Type B pancreatic cell (in vitro differentiated cells): ENCODE measurements around the gene IKZF4. TPM values are rescaled to one million over a fixed set of nuclear protein-coding genes. Genes with fewer than 3 reads are reported as not detected.

Experiments
- DNase-seq: peaks from one replicate; pipeline ENCODE4 v3.0.0; 2021; ENCODE audit warnings: mixed read lengths; ENCODE audit not compliant: unreplicated experiment; ENCODE audit errors: extremely low spot score
- H3K27ac Mint-ChIP-seq: 2 replicates; pipeline ENCODE4 v1.8.0; 2021; ENCODE audit warnings: mild to moderate bottlenecking, mixed read lengths
- H3K27me3 Mint-ChIP-seq: 2 replicates; pipeline ENCODE4 v1.8.0; 2021; ENCODE audit warnings: mixed read lengths
- H3K36me3 Mint-ChIP-seq: 2 replicates; pipeline ENCODE4 v1.8.0; 2021; ENCODE audit warnings: mixed read lengths
- H3K4me1 Mint-ChIP-seq: one replicate; pipeline ENCODE4 v1.8.0; 2021; ENCODE audit warnings: mixed read lengths; ENCODE audit not compliant: unreplicated experiment
- H3K4me3 Mint-ChIP-seq: 2 replicates; pipeline ENCODE4 v1.8.0; 2021; ENCODE audit warnings: mild to moderate bottlenecking, mixed read lengths
- H3K9me3 Mint-ChIP-seq: 2 replicates; pipeline ENCODE4 v1.8.0; 2021; ENCODE audit warnings: mixed read lengths
- CTCF ChIP-seq: fragments of 200-600 bp; sonication (generic); conservative IDR thresholded peaks from 2 replicates; pipeline ENCODE4 v1.5.0; 2021; ENCODE audit warnings: antibody characterized with exemption, mild to moderate bottlenecking
- total RNA-seq: library from RNA; stranded (reverse); gene quantifications from 2 replicates; pipeline ENCODE4 v1.2.1, GENCODE V29; 2021; ENCODE audit warnings: low replicate concordance

Gene IKZF4
- total RNA-seq, 1 donor from 2014 or later, result 21.0 TPM

GRCh38 chr12:56004211-56004610, 16.6 kb upstream of the IKZF4 start:
- TF ChIP-seq CTCF, result no peak
- Mint-ChIP-seq H3K27me3 (no peaks in the 10 kb centered on the region), H3K4me1 (peaks cover 30% of the 10 kb centered on the region), H3K4me3 (peak overlapping the region; percentile 66), H3K27ac (no peak overlapping the region), H3K9me3 (no peaks in the 10 kb centered on the region), H3K36me3 (peaks cover 29% of the 10 kb centered on the region)
- DNase-seq, result no peak

- peaks cover 15% of the 10 kb centered on the region for H3K36me3 Mint-ChIP-seq
- H3K27ac Mint-ChIP-seq, result peak overlapping the region; percentile 92
- peak; percentile 81 for DNase-seq
- peaks cover 39% of the 10 kb centered on the region for H3K4me1 Mint-ChIP-seq
- H3K4me3 Mint-ChIP-seq, result peak overlapping the region; percentile 93
- no peak for TF ChIP-seq CTCF
- no peaks in the 10 kb centered on the region for H3K9me3 Mint-ChIP-seq
- H3K27me3 Mint-ChIP-seq, result no peaks in the 10 kb centered on the region
These were observed 13.0 kb upstream of the IKZF4 start for GRCh38 chr12:56007564-56008559.

- TF ChIP-seq CTCF, result no peak
- peak overlapping the region; percentile 63 for H3K4me3 Mint-ChIP-seq
- peak overlapping the region; percentile 46 for H3K27ac Mint-ChIP-seq
- no peaks in the 10 kb centered on the region for H3K27me3 Mint-ChIP-seq
- no peak for DNase-seq
- H3K4me1 Mint-ChIP-seq, result peaks cover 51% of the 10 kb centered on the region
- H3K9me3 Mint-ChIP-seq, result no peaks in the 10 kb centered on the region
- H3K36me3 Mint-ChIP-seq, result peaks cover 8% of the 10 kb centered on the region
These were observed 10.7 kb upstream of the IKZF4 start for GRCh38 chr12:56010111-56010570.

- Mint-ChIP-seq H3K4me1 (peaks cover 59% of the 10 kb centered on the region), H3K27ac (no peak overlapping the region), H3K36me3 (peaks cover 7% of the 10 kb centered on the region), H3K27me3 (no peaks in the 10 kb centered on the region), H3K4me3 (no peak overlapping the region), H3K9me3 (no peaks in the 10 kb centered on the region)
- no peak for TF ChIP-seq CTCF
- DNase-seq, result no peak
These were observed 9.2 kb upstream of the IKZF4 start for GRCh38 chr12:56011509-56012090.

GRCh38 chr12:56013482-56013881, 7.4 kb upstream of the IKZF4 start:
- Mint-ChIP-seq H3K4me3 (peak overlapping the region; percentile 48), H3K27ac (peak overlapping the region; percentile 71), H3K9me3 (no peaks in the 10 kb centered on the region), H3K36me3 (peaks cover 13% of the 10 kb centered on the region), H3K4me1 (peaks cover 55% of the 10 kb centered on the region), H3K27me3 (no peaks in the 10 kb centered on the region)
- no peak for TF ChIP-seq CTCF
- DNase-seq, result no peak
